Breast epithelium (tissue), 4 donors: ENCODE results near the gene NYAP2. TPM values are rescaled to one million over a fixed set of nuclear protein-coding genes. Genes with fewer than 3 reads are reported as not detected.

ENCODE experiments used
- DNase-seq, 2 donors: peaks; one replicate each; pipeline ENCODE4 v3.0.0-alpha.2; 2019; ENCODE audit warnings: low spot score in 2 of 2
- H3K27ac ChIP-seq, 2 donors: fragments of 200-600 bp; sonication (generic) in 1 of 2; one replicate each; pipeline ENCODE4 v1.5.1; 2016 to 2019; ENCODE audit warnings: mild to moderate bottlenecking in 1 of 2
- H3K27me3 ChIP-seq, 2 donors: fragments of 200-600 bp; sonication (generic) in 1 of 2; one replicate each; pipeline versions ENCODE4 v1.5.1 to v1.6.0; 2017 to 2019; ENCODE audit warnings: control low read depth in 1 of 2, mild to moderate bottlenecking in 1 of 2
- H3K36me3 ChIP-seq: fragments of 200-600 bp; one replicate; pipeline ENCODE4 v1.5.1; 2019
- H3K4me1 ChIP-seq, 2 donors: fragments of 200-600 bp; sonication (generic); one replicate each; pipeline ENCODE4 v1.5.1; 2016 to 2019; ENCODE audit warnings: control low read depth in 1 of 2
- H3K4me3 ChIP-seq, 3 donors: fragments of 200-600 bp; sonication (generic); 1 replicate in 2 of 3; 2 replicates in 1 of 3; pipeline ENCODE4 v1.5.1; 2016 to 2019; ENCODE audit warnings: mild to moderate bottlenecking in 3 of 3, moderate library complexity in 2 of 3
- H3K9me3 ChIP-seq, 2 donors: fragments of 200-600 bp; sonication (generic) in 1 of 2; one replicate each; pipeline ENCODE4 v1.5.1; 2016 to 2019; ENCODE audit warnings: control low read depth in 1 of 2
- CTCF ChIP-seq, 3 donors: fragments of 450-650 bp; IDR thresholded peaks; one replicate each; pipeline ENCODE4 v1.5.1; 2016 to 2017; ENCODE audit warnings: antibody characterized with exemption in 3 of 3, mild to moderate bottlenecking in 3 of 3, moderate library complexity in 3 of 3
- POLR2A ChIP-seq: fragments of 450-650 bp; IDR thresholded peaks from one replicate; pipeline ENCODE4 v1.6.1; 2016; ENCODE audit warnings: antibody characterized with exemption, mild to moderate bottlenecking, moderate library complexity
- POLR2AphosphoS5 ChIP-seq, 3 donors: sonication (generic); formaldehyde crosslinking; IDR thresholded peaks; one replicate each; pipeline ENCODE4 v1.6.1; 2017; ENCODE audit warnings: antibody characterized with exemption in 3 of 3
- intact Hi-C: fragments of 100-400 bp; cut with DNase I; formaldehyde crosslinking; loops from one replicate; pipeline ENCODE4 v1.15.1; 2023; ENCODE audit warnings: low total_unique reads
- total RNA-seq, 3 donors: library from RNA; depleted of rRNA; stranded (reverse); fragments of >200 nt; gene quantifications; one replicate each; pipeline ENCODE4 v1.1.0, GENCODE V29; 2016

NYAP2 gene
- total RNA-seq, 3 donors from 2014 or later: 0.15 TPM; not detected in 2

- H3K27ac ChIP-seq: no peak overlapping the region
- H3K4me1 ChIP-seq: no peaks in the 10 kb centered on the region
- H3K36me3 ChIP-seq: no peaks in the 10 kb centered on the region
- no peak for DNase-seq
- intact Hi-C loops: no loop called here
- no peak for TF ChIP-seq CTCF (IDR thresholded peaks at IDR 0.05)
- TF ChIP-seq POLR2AphosphoS5 (IDR thresholded peaks at IDR 0.05): no peak
- no peak for TF ChIP-seq POLR2A
- no peak overlapping the region for H3K4me3 ChIP-seq
- no peaks in the 10 kb centered on the region for H3K27me3 ChIP-seq
- H3K9me3 ChIP-seq: no peaks in the 10 kb centered on the region
Measured at GRCh38 chr2:225630824-225631533, 231.5 kb downstream of the NYAP2 start.

GRCh38 chr2:225632351-225632750, 232.8 kb downstream of the NYAP2 start:
- TF ChIP-seq POLR2A (no peak), POLR2AphosphoS5 (IDR thresholded peaks at IDR 0.05) (no peak), CTCF (IDR thresholded peaks at IDR 0.05) (no peak)
- no peaks in the 10 kb centered on the region for H3K4me1 ChIP-seq
- no peaks in the 10 kb centered on the region for H3K27me3 ChIP-seq
- H3K36me3 ChIP-seq: no peaks in the 10 kb centered on the region
- H3K9me3 ChIP-seq: no peaks in the 10 kb centered on the region
- DNase-seq: no peak
- no peak overlapping the region for H3K4me3 ChIP-seq
- no peak overlapping the region for H3K27ac ChIP-seq
- intact Hi-C loops: no loop called here

- Histone ChIP-seq H3K9me3 (no peaks in the 10 kb centered on the region), H3K36me3 (no peaks in the 10 kb centered on the region), H3K27me3 (no peaks in the 10 kb centered on the region), H3K4me3 (no peak overlapping the region), H3K4me1 (no peaks in the 10 kb centered on the region), H3K27ac (no peak overlapping the region)
- intact Hi-C loops: no loop called here
- DNase-seq: no peak
- no peak for TF ChIP-seq POLR2A
- TF ChIP-seq POLR2AphosphoS5 (IDR thresholded peaks at IDR 0.05): no peak
- no peak for TF ChIP-seq CTCF (IDR thresholded peaks at IDR 0.05)
Measured at GRCh38 chr2:225636558-225636957, 237.0 kb downstream of the NYAP2 start.

- Histone ChIP-seq H3K4me3 (no peak overlapping the region), H3K36me3 (no peaks in the 10 kb centered on the region), H3K27ac (no peak overlapping the region), H3K4me1 (no peaks in the 10 kb centered on the region), H3K9me3 (no peaks in the 10 kb centered on the region), H3K27me3 (no peaks in the 10 kb centered on the region)
- TF ChIP-seq POLR2A (no peak), POLR2AphosphoS5 (IDR thresholded peaks at IDR 0.05) (no peak), CTCF (IDR thresholded peaks at IDR 0.05) (no peak)
- DNase-seq: no peak
- intact Hi-C loops: no loop called here
Measured at GRCh38 chr2:225637259-225637658, 237.7 kb downstream of the NYAP2 start.

- no peaks in the 10 kb centered on the region for H3K9me3 ChIP-seq
- H3K4me1 ChIP-seq: no peaks in the 10 kb centered on the region
- intact Hi-C loops: no loop called here
- no peaks in the 10 kb centered on the region for H3K36me3 ChIP-seq
- H3K27ac ChIP-seq: no peak overlapping the region
- H3K4me3 ChIP-seq: no peak overlapping the region
- TF ChIP-seq POLR2A (no peak), CTCF (IDR thresholded peaks at IDR 0.05) (no peak), POLR2AphosphoS5 (IDR thresholded peaks at IDR 0.05) (no peak)
- H3K27me3 ChIP-seq: no peaks in the 10 kb centered on the region
- DNase-seq: no peak
Measured at GRCh38 chr2:225640550-225640949, 241.0 kb downstream of the NYAP2 start.
